GM21737 (cell line): ENCODE results near the gene MADD.

Experiments used
- ATAC-seq: cut with Tn5 transposase; IDR thresholded peaks from one replicate; pipeline ENCODE4 v1.9.1; 2021; ENCODE audit warnings: mild to moderate bottlenecking, moderate library complexity; ENCODE audit not compliant: unreplicated experiment

MADD gene

DNA sequence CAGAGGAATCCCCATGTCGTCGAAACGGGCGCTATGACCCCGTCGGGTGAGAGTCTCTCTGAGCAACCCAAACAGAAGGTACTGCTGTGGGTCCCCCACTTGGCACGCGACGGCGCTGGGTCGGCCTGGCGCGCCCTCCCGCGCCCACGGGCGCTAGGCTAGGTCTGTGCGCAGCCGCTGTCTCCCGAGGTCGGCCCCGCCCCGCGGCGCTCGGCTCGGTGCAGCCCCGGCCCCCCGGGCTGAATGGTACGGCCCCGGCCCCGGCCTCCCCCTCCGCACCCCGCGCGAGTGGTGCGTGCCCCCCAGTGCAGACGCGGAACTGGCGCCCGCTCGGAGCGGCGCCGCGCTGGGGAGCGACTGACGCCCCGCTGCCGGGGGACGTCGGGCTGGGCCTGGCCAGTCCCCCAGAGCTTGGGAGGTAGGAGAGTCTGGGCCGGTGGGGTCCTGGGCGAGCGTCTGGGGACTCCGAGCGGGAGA, at the start of gene MADD:
MADD (plus strand) TSS at position 305 of the 477 bp plus-strand sequence.
- peak; percentile 67 for ATAC-seq

DNA sequence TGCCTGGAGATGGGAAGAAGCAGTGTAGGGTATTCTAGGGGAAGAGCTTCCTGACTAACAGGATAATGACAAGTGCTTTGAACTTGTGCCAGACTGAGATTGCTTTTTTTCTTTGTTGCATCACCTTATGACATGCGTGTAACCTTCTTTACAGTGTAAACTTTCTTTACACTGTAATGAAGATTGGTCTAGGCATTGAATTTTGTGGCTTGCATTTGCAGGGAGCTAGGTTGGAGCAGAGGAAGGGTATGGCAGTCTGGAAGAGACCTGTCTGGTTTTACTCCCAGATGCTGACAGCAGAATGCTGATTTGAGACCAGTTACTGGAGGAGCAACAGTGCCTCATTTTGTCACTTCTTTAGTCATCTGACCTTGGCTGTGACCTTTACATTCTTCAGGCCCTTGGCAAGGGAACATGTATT, 49.5 kb upstream of the MADD start:
- ATAC-seq: no peak

DNA sequence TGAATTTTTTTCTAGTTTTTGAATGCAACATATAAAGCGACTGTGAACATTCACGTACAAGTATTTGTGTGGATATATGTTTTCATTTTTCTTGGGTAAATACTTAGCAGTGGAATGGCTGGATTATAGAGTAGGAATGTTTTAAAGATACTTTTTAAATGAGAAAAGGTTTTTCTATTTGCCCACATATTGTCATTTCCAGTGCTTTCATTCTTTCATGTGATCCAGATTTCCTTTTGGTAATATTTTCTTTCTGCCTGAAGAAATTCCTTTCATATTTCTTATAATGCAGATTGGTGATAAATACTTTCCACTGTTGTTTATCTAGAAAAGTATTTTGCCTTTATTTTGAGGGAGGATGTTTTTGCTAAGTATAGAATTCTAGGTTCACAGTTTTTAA, 47.2 kb upstream of the MADD start:
- ATAC-seq: no peak

DNA sequence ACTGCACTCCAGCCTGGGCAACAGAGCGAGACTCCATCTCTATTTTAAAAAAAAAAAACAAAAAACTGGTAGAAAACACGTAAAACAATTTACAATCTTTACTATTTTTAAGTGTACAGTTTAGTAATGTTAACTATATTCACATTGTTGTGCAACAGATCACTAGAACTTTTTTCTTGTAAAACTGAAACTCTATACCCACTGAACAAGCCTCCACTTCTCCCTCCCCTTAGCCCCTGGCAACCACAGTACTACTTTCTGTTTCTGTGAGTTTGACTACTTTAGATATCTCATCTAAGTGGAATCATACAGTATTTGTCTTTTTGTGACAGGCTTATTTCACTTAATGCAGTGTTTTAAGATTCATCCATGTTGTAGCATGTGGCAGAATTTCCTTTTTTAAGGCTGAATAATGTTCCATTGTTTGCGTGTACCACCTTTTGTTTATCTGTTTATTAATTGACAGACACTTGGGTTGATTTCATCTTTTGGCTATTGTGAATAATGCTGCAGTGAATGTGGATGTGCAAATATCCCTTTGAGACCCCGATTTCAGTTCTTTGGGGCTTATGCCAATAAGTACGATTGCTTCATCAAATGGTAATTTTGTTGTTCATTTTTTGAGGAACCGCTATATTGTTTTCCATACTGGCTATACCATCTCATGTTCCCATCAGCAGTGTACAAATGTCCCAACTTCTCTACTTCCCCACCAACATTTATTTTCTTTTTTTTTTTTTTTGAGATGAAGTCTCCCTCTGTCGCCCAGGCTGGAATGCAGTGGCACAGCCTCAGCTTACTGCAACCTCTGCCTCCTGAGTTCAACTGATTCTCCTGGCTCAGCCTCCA, 44.2 kb upstream of the MADD start:
- ATAC-seq: peak; percentile 68

DNA sequence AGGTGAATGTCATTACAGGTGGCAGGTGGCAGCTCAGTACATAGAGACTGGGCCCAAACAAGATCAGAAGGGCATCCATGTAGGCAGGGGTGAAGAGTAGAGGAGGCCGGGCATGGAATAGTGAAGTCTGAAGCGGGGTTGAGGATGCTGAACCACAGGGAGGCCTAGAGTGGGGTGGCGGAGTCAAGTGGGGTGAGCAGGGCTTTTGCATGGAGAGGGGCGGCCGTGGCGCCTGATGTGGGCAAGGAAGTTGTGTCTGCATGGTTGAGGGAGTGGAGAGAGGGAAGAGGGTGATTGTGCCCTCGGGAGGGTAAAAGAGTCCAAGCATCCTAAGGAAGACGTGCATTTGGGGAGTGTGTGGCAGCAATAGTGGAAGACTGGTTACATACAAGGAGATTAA, 40.8 kb upstream of the MADD start:
- ATAC-seq: no peak

DNA sequence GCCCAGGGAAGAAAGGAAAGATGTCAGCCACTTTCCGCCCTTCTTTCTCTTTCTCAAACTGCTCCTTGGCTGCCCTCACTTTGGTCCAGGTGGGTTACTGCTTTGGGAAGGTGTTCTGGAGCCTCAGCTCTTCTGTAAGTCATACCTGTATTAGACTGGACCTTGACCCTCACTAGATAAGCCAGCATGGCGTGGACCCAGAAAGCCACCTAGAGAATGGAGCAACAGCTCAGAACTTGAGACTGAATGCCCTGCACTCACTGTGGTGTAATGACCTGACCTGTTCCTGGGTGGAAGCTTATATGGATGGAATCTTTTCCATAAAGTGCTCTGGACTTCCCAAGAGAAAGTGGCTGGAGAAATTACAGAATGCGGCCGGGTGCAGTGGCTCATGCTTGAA, 36.9 kb upstream of the MADD start:
- no peak for ATAC-seq

DNA sequence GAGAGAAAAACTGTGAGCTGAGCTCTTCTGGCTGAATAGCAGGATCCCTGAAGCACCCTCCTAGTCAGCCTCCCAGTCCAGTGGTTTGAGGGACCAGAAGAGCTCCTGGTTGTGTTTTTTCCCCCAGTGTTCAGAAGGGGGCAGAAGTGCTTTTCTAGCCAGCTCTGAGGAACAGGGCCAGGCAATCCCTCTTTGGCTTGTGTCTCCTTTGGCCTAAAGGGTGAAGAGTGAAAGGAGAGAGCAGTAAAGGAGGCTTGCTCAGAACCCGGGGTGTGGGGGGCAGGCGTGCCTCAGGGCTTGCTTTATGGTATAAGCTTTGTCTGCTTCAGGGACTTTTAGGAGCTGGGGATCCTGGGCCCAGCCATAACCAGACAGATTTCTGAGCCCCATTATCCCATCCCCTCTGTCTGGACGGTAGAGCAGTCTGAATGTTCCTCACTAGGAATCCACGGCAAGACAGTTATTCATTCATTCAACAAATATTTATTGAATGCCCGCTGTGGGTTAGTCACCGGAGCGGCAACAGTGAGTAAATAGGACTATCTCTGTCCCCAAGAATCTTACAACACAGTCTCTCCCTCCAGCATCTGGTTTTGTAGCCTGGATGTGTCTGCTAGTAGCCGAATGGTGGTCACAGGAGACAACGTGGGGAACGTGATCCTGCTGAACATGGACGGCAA, 35.8 kb upstream of the MADD start:
- no peak for ATAC-seq

DNA sequence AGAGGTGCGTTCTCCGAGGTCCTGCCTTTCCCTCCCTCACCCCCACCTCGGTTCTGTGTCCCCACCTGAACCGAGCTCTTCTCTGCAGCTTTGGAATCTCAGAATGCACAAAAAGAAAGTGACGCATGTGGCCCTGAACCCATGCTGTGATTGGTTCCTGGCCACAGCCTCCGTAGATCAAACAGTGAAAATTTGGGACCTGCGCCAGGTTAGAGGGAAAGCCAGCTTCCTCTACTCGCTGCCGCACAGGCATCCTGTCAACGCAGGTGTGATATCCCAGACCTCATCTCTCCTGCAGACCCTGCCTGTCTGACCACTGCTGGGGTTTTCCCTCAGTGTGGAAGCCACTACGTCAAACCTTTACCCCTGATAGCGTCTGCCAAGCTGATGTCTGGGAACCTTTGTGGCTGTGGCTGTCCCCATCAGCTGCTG, 35.2 kb upstream of the MADD start:
- no peak for ATAC-seq

DNA sequence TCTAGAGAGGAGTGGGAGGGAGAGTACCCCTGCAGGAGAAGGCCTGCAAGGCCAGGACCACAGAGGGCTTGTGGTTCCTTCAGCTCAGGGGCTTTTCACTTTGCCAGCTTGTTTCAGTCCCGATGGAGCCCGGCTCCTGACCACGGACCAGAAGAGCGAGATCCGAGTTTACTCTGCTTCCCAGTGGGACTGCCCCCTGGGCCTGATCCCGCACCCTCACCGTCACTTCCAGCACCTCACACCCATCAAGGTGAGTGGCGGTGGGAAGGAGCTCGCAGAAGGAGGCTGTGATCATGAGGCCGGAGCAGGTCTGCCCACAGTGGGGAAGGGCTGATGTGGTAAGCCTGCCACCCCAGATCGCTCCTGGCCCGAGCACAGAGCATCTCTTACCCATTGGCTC, 34.8 kb upstream of the MADD start:
- ATAC-seq: no peak

DNA sequence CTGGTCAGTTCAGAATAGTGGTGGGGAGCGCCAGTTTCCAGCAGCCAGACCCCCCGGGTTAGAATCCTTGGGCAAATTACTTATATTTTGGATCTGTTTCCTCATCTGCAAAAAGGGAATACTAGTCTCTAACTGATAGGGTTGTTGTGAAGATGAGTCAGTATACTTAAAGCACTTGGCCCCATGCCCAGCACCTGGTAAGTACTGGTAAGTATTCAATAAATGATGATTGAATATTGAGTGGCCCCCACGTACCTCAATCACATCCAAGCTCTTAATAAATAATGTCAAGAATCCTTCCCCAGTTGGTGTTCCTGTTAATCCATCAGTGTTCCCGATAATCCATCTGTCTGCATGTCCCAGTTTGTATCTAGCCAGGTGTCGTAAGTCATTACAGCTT, 33.5 kb upstream of the MADD start:
- no peak for ATAC-seq

DNA sequence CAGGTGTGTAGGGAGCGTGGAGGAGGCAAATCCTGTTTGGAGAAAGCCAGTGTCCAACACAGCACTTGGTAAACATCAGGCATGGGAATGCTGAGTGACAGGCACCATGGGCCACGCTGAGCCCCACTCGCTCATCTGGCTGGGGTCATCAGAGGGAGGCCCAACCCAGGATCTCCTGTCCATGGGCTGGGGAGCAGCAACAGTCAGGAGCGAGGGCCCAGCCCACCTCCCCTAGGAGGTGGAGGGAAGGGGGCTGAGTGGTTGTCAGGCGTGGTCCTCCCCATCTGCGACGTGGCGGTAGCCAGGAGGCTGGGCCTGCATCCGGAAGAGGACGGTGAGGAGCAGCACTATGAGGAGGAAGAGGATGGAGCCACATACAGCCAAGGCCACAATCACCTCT, 30.1 kb upstream of the MADD start:
- no peak for ATAC-seq

DNA sequence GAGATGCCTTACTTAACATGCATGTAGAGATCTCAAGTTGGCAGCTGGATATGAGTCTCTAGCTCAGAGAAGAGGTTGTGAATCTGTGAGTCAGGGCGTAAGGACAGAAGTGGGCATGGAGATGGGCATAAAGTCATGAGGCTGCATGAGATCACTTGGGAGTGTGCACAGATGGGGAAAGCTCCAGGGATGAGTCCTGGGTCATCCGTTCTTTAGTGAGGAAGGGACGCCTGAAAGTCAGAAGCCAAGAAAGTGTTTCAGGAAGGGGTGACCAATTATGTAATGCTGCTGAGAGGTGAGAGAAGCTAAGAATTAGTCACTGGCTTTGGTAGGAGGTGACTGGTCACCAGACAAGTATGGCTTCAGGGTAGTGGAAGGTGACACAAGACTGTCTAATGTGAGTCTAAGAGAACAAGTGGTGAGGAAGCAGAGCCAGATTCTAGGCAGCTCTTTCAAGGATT, 28.1 kb upstream of the MADD start:
- ATAC-seq: no peak

DNA sequence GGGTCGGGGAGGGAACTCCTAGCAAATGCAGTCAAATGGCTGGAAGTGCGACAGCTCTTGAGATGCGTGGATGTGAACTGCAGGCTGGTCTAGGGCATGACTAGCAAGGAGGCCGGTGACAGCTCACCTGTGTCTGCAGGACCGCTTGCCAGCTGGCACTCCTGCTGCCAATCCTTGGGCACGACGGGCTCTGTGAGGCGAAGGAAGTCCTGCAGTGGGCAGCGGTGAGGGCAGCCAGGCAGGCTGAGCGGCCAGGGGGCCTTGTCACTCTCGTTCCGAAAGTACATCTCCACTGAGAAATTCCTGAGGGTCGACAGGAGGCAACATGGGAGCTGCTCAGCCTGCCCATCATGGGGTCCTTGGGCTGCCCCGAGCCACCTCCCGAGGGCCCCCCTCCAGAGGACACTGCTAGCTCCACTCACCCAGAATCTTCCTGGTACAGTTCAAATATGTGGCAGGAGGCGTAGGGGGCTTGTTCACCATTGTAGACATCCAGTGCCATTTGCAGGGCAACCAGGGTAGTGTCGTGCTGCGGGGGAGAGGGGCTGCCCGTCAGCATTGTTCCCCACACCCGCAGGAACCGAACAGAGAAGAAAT, 27.2 kb upstream of the MADD start:
- no peak for ATAC-seq

DNA sequence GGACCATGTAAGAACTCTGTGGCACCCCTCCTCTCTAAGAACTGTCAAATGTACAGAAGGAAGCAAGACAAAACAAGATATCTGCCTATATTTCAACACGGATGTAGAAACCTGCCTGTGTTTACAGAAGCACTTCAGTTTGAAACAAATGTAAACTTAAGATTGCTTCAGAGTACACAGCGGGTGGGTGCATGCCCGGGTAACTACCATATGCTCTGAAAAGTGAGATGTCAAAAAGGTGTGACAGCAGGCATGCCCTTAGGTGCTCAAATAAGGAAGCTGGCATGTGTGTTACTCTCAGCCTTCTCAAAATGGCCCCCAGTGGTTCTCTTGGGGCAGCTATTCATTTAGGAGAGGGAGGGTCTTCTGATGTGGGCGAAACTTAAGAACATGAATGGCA, 26.5 kb upstream of the MADD start:
- ATAC-seq: no peak

DNA sequence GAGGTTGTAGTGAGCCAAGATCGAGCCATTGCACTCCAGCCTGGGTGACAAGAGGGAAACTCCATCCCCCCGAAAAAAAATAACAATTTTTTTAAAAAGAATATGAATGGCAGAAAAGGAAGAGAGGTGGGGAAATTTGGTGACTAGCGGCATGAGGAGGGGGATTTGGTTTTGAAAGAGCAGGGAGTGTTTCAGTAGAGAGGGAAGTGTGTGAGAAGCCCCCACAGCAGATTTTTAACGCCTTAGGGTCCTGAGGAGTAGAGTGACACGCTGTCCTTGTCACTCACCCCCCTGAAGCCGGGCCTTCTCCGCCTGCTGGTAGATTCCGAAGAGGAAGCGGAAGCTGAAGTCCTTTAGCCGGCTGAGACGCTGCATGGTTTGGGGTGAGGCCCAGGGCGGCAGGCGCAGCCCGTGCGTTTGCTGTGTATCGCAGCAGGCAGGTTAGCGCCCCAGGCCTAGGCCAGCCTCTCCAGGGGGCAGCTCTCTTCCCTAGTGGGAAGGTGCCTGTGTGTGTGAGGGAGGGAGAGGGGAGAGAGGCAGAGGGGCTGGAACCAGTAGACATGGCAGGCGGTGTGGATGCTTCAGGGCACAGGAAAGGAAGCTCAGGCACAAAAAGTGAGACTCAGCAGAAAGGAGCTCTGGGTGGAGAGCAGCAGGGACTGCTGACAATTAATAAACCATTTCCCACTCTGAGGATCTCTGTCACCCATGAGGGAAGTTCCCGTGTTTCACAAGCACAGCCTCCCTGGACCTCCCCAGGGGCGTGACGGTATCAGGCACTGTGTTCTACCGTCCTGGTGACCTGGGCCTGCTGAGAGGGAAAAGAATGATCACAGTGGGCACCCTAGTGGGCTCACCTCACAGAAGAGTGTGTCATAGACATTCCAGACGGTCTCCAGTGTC, 25.2 kb upstream of the MADD start:
- no peak for ATAC-seq

DNA sequence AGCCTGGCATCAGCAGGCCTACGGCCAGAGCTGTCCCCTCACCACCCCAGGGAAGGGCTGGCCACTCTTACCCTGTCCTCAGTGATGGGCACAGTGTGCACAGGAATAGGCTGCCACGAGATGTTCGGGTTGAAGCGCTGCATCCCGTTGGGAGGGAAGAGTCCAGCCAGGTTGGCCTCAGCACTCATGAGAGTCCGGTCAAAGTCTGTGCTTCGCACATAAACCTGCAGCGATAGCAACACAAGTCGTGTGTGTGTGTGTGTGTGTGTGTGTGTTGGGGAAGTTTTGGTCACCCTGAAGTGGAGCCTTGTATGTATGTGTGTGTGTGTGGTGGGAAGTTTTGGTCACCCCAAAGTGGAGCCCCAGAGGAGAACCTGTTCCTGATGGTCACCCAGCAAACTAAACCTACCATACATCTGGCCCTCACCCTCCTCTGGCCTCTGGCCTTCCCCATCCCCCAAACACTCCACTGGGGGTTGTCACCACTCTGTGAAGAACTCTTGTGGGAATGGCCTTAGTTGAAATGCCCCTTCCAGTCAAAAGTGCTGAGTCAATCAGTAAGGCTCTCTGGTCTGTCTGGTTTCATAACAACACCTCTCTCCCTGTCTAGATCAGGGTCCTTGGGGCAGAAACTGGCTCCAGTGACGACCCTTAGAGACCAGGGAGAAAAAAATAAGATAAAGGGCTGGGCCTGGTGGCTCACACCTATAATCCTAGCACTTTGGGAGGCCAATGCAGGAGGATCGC, 24.1 kb upstream of the MADD start:
- no peak for ATAC-seq

DNA sequence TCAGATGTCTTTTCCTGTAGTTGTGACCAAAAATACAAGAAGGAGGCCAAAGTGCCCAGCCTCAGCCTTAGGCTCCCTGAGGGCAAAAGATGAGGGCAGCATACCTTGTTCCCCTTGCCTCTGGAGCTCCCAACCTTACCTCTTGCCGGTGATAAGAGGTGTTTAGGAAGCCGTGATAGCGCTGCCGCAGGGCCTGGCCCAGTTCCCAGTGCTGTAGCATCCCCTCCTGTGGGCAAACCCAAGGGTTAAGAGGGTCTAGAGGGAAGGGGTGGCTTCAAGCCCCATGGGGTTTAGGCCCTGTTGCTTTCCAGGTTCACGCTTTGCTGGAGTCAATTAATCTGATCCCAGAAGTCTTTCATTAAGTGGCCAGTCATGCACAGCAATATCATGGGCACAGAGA, 22.4 kb upstream of the MADD start:
- no peak for ATAC-seq

DNA sequence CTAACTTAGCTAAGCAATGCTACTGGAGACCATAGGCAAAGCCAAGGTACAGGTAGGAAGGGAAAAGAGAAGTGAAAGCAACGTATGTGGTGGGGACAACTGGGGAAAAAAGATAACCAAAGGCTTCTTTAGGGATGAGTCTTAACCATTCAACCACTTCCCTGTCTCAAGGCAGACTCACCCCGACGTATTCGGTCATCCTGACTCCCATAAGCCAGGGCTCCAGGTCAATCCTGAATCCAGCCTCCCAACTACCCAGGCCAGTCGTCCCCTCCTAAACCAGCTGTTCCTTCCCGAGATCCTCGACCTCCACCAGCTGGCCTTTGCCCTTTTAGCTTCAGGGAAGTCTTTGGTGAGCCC, 21.6 kb upstream of the MADD start:
- peak; percentile 22 for ATAC-seq

DNA sequence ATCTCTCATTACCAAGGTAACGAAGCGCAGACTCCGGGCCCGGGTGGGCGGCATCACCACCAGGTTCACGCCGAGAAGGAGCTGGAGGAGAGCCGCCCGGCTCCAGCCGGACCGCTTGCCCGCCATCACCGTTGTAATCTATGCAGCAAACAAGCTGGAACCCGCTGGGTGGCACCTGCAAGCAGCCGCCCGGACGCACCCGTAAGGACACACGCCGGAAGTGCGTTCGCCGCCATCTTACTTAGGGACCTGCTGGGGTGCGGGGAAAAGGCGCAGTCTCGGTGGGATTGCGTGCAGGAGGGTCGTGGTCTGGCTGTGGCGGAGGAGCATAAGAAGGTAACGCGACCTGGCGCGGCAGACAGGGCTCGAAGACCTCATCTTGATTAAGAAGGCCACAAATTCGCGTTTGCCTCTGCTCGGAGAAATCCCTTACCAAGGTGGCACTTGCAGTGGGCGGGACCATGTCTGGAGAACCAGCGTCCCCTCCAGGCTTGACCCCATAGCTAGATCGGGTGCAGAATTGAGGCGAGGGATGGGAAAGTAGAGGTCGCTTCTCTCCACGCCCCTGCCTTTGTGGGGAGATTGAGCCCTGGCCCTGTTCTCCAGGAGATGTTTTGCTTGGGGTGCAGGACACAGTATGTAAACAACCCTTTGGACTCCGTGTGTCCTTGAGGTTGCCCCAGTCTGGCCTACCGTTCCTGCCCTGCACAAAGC, 21.1 kb upstream of the MADD start, which contains the start of gene ACP2:
ACP2 (minus strand) TSS at position 151 of the 714 bp plus-strand sequence; CDS start at position 126, 25 bp downstream.
- peak; percentile 88 for ATAC-seq
